NB4 (cell line): ENCODE results near the gene GNPTAB.

ENCODE experiments used
- DNase-seq: peaks from one replicate; pipeline ENCODE4 v3.0.0; 2010; ENCODE audit warnings: low read depth
- H3K4me3 ChIP-seq: one replicate; pipeline ENCODE4 v1.5.1; 2011; ENCODE audit warnings: mild to moderate bottlenecking, low read depth, low read length, moderate library complexity
- MYC ChIP-seq: IDR thresholded peaks from 2 replicates; pipeline ENCODE4 v1.6.1; 2011; ENCODE audit warnings: low read depth, low read length
- POLR2A ChIP-seq: IDR thresholded peaks from 2 replicates; pipeline ENCODE4 v1.6.1; 2011; ENCODE audit warnings: mild to moderate bottlenecking; ENCODE audit not compliant: insufficient read length; ENCODE audit errors: extremely low read depth
- TF ChIP-seq, protein P1 (sequence below): IDR thresholded peaks from one replicate; pipeline ENCODE4 v1.5.1; 2012; ENCODE audit warnings: low read depth, low read length
- TF ChIP-seq, protein P2 (sequence below): IDR thresholded peaks from 2 replicates; pipeline ENCODE4 v1.6.1; 2011; ENCODE audit warnings: low read depth, low read length

GNPTAB gene

DNA sequence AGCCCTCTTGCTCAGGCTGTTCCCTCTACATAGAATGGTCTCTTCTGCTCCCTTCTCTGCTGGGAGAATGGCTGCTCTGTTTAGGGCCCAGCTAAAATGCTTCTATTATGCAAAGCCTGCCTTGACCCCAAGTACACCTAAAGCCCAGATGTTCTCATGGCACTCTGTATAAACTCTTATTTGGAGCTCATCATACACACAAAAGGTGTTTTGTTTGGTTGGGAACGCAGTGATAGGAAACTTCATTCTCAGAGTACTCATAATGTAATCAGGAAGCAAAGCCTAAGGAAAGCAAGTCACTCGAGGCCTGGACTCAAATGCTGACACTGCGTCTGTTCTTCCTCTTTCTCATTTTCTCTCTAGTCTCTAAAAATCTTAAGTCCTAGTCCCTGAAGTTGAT, 53.3 kb downstream of the GNPTAB start:
- H3K4me3 ChIP-seq: no peak overlapping the region
- TF ChIP-seq, protein P1, sequence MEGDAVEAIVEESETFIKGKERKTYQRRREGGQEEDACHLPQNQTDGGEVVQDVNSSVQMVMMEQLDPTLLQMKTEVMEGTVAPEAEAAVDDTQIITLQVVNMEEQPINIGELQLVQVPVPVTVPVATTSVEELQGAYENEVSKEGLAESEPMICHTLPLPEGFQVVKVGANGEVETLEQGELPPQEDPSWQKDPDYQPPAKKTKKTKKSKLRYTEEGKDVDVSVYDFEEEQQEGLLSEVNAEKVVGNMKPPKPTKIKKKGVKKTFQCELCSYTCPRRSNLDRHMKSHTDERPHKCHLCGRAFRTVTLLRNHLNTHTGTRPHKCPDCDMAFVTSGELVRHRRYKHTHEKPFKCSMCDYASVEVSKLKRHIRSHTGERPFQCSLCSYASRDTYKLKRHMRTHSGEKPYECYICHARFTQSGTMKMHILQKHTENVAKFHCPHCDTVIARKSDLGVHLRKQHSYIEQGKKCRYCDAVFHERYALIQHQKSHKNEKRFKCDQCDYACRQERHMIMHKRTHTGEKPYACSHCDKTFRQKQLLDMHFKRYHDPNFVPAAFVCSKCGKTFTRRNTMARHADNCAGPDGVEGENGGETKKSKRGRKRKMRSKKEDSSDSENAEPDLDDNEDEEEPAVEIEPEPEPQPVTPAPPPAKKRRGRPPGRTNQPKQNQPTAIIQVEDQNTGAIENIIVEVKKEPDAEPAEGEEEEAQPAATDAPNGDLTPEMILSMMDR: no peak
- TF ChIP-seq, protein P2, sequence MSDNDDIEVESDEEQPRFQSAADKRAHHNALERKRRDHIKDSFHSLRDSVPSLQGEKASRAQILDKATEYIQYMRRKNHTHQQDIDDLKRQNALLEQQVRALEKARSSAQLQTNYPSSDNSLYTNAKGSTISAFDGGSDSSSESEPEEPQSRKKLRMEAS: no peak
- no peak for TF ChIP-seq POLR2A
- TF ChIP-seq MYC: no peak
- peak; percentile 29 for DNase-seq

DNA sequence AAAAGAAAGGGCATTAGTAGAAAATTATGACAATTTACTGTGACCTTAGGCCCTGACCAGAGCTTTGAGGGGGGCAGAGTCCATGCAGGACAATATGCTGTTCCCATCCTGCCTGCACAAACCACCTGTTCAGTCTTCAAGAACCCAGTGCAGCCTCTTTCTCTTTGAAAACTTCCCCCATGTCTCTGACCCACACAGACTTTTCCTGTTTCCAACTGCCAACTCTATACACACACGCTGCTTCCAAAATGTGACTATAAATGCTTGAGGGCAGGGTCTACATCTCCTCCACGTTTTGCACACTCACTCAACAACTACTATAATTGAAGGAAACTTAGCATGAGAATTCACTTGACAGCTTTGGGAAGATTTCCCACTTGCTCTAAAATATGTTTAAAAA, 54.9 kb downstream of the GNPTAB start:
- TF ChIP-seq, protein P2: no peak
- no peak for TF ChIP-seq POLR2A
- TF ChIP-seq, protein P1: no peak
- no peak for TF ChIP-seq MYC
- H3K4me3 ChIP-seq: no peak overlapping the region
- peak; percentile 25 for DNase-seq

DNA sequence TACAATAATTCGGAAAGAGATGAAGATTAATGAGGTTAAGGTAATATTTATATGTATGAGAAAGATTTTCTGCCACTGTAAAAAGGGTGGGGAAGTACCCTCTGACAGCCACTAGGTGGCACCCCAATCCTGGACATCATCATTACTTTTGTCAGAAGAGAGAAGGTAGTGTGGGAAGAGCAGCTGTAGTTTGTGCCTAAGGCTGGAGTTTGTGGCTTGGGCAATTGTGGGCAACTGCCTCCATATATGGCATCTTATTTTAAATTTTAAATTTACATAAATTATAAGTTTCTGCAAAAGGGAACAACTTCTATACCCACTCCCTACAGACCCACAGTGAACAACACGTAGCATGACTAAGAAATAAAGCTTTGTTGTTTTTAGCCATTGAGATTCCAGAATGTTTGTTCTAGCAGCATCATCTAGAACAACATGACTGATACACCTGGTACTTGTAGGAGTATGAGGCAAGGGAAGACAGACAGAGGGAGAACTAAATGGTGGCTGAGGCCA, 57.1 kb downstream of the GNPTAB start:
- TF ChIP-seq POLR2A (no peak), MYC (no peak)
- TF ChIP-seq, protein P1: peak; percentile 92
- TF ChIP-seq, protein P2: no peak
- no peak overlapping the region for H3K4me3 ChIP-seq
- DNase-seq: peak; percentile 88

DNA sequence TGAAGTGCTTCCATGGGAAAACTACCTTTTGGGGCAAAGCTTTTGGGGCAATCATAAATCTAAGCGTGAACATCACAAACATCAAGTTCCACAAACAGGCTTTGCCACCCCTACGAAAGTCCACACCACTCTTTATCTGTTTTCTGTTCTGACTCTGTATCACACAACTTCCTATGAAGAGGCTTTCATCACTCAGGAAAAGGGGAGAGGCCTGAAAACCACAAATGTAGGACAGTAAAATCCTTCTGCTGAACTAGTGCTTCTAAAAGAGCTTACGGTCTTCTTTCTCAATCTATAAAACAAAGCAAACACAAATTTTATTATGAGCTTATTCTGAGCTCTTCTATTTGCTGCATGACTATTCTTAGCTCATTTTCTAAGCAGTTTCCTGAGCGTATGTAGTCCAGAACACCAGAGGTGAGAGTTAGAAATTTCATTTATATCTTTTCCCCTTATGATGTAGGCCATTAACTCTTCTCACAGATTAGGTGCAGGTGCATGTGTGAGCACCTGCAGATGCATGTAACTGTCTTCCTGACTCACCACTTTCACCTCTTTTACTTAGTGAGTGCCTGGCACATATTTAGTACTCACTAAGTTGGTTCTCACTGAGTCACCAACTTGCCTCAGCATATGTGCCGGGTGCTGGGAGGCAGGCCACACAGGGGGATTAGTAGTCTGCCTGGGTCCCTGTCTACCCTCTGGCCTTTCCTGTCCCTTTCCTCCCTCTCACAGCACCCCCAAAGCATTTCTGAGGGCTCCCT, 58.6 kb downstream of the GNPTAB start:
- peak; percentile 86 for DNase-seq
- H3K4me3 ChIP-seq: peak overlapping the region; percentile 7
- TF ChIP-seq POLR2A: no peak
- TF ChIP-seq, protein P2: 0 out of 2 replicates have a peak, but pooled peaks have one; percentile 6
- TF ChIP-seq, protein P1: no peak

DNA sequence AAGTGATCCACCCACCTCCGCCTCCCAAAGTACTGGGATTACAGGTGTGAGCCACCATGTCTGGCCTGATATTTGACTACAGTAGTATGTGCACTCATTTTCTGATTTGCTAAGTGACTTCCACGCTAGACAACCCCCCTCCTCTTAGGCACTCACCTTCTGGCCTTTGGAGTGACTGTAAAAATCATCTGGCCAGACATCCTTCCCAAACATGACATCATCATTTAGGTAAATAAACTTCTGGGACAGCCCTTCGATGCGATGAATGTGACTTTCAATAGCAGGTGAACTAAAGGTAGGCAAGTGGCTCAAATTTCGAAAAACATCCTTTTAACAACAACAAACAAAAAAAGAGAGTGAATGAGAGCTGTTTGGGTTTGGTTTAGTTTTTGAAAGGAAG, 60.9 kb downstream of the GNPTAB start:
- no peak for DNase-seq
- no peak overlapping the region for H3K4me3 ChIP-seq
- TF ChIP-seq POLR2A: no peak
- TF ChIP-seq, protein P1: no peak
- TF ChIP-seq MYC: no peak
- TF ChIP-seq, protein P2: no peak
